DND-41 (cell line): ENCODE data around the gene TP63.

Source experiments
- EZH2 ChIP-seq: IDR thresholded peaks from 3 replicates; pipeline ENCODE4 v1.6.1; 2012; ENCODE audit warnings: borderline replicate concordance, low read depth, mild to moderate bottlenecking, moderate library complexity, low read length, inconsistent platforms; ENCODE audit not compliant: severe bottlenecking
- TF ChIP-seq, protein P1 (sequence below): IDR thresholded peaks from 2 replicates; pipeline ENCODE4 v1.5.1; 2012; ENCODE audit warnings: borderline replicate concordance, low read length, moderate library complexity, mild to moderate bottlenecking; ENCODE audit not compliant: poor library complexity, severe bottlenecking; ENCODE audit errors: extremely low read depth

DNA sequence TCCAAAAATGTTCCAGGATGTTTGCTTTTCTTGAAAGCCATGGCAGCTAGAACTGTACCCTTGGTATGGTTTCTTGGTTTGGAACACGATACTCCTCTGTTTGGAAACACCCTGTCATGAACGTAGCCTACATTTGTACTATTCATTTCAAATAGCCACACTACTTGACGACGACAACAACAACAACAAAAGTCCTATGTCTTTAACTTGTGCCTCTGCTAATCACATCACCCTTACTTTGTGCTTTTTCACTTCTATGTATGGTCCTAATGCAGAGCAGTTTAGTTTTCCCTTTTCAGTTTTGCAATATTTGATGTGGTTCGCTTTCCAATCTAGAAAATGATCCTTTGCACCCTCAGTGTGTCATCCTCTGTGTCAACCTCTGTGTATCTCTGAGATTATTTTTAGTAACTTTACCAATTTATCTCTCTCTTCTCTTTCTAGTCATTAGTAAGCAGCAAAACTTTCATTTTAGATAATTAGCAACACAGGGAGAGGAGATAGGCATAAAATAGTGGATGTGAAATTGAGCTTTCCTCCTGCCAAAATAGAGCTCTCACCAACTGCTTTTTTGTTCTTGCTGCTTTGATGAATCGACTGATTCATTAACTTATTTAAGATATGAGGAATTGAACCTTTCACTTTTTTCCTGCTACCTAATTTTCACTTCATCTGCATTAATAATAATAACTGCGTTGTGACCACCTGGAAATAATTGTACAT lies 44.1 kb upstream of the TP63 start:
- TF ChIP-seq, protein P1, sequence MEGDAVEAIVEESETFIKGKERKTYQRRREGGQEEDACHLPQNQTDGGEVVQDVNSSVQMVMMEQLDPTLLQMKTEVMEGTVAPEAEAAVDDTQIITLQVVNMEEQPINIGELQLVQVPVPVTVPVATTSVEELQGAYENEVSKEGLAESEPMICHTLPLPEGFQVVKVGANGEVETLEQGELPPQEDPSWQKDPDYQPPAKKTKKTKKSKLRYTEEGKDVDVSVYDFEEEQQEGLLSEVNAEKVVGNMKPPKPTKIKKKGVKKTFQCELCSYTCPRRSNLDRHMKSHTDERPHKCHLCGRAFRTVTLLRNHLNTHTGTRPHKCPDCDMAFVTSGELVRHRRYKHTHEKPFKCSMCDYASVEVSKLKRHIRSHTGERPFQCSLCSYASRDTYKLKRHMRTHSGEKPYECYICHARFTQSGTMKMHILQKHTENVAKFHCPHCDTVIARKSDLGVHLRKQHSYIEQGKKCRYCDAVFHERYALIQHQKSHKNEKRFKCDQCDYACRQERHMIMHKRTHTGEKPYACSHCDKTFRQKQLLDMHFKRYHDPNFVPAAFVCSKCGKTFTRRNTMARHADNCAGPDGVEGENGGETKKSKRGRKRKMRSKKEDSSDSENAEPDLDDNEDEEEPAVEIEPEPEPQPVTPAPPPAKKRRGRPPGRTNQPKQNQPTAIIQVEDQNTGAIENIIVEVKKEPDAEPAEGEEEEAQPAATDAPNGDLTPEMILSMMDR: no peak
- no peak for TF ChIP-seq EZH2
